Measurements from ENCODE around the gene ZBTB25. TPM values are rescaled to one million over a fixed set of nuclear protein-coding genes. Genes with fewer than 3 reads are reported as not detected.

ZBTB25 gene
- total and polyA plus RNA-seq, 10 donors = 5.0 to 27.5 (median 17.6) TPM

DNA sequence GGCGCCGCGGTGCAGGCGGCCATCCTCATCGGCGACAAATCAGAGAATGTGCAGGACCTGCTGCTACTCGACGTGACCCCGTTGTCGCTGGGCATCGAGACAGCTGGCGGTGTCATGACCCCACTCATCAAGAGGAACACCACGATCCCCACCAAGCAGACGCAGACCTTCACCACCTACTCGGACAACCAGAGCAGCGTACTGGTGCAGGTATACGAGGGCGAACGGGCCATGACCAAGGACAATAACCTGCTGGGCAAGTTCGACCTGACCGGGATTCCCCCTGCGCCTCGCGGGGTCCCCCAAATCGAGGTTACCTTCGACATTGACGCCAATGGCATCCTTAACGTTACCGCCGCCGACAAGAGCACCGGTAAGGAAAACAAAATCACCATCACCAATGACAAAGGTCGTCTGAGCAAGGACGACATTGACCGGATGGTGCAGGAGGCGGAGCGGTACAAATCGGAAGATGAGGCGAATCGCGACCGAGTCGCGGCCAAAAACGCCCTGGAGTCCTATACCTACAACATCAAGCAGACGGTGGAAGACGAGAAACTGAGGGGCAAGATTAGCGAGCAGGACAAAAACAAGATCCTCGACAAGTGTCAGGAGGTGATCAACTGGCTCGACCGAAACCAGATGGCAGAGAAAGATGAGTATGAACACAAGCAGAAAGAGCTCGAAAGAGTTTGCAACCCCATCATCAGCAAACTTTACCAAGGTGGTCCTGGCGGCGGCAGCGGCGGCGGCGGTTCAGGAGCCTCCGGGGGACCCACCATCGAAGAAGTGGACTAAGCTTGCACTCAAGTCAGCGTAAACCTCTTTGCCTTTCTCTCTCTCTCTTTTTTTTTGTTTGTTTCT lies 38.6 kb upstream of the ZBTB25 start:
- Histone ChIP-seq H3K27me3 (replicated peaks in 1 of 7) (peaks cover 0 to 35% (median 13%) of the 10 kb centered on the region in 7 donors), H3K9me3 (peaks cover 0 to 14% (median 7%) of the 10 kb centered on the region in 8 donors), H3K4me1 (peaks cover 6 to 42% (median 28%) of the 10 kb centered on the region in 6 donors), H3K4me3 (peak overlapping the region; percentile 13 to 89 (median 68)), H3K27ac (peak overlapping the region in 1 of 8 donors; percentile 84), H3K36me3 (no peaks in the 10 kb centered on the region)
- TF ChIP-seq, protein P1, sequence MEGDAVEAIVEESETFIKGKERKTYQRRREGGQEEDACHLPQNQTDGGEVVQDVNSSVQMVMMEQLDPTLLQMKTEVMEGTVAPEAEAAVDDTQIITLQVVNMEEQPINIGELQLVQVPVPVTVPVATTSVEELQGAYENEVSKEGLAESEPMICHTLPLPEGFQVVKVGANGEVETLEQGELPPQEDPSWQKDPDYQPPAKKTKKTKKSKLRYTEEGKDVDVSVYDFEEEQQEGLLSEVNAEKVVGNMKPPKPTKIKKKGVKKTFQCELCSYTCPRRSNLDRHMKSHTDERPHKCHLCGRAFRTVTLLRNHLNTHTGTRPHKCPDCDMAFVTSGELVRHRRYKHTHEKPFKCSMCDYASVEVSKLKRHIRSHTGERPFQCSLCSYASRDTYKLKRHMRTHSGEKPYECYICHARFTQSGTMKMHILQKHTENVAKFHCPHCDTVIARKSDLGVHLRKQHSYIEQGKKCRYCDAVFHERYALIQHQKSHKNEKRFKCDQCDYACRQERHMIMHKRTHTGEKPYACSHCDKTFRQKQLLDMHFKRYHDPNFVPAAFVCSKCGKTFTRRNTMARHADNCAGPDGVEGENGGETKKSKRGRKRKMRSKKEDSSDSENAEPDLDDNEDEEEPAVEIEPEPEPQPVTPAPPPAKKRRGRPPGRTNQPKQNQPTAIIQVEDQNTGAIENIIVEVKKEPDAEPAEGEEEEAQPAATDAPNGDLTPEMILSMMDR (IDR thresholded peaks at IDR 0.05 in 8 of 11, conservative IDR thresholded peaks at IDR 0.05 in 3 of 11) = no peak
- TF ChIP-seq POLR2AphosphoS5 (IDR thresholded peaks at IDR 0.05) = peak in 2 of 3 donors; percentile 20 to 21
- intact Hi-C loops (cut with DNase I; ENCODE audit: low total_unique reads) = loop anchor here (10.0 kb wide), 1 partner anchor 83 kb away; no protein-coding TSS in a partner anchor
- 11 to 22% (median 11%) methylated on average over 49 to 61 of the region's 61 CpGs for WGBS, 5 donors
- DNase-seq = peak; percentile 76

DNA sequence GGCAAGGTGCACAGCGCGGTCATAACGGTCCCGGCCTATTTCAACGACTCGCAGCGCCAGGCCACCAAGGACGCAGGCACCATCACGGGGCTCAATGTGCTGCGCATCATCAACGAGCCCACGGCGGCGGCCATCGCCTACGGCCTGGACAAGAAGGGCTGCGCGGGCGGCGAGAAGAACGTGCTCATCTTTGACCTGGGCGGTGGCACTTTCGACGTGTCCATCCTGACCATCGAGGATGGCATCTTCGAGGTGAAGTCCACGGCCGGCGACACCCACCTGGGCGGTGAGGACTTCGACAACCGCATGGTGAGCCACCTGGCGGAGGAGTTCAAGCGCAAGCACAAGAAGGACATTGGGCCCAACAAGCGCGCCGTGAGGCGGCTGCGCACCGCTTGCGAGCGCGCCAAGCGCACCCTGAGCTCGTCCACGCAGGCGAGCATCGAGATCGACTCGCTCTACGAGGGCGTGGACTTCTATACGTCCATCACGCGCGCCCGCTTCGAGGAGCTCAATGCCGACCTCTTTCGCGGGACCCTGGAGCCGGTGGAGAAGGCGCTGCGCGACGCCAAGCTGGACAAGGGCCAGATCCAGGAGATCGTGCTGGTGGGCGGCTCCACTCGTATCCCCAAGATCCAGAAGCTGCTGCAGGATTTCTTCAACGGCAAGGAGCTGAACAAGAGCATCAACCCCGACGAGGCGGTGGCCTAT lies 37.8 kb upstream of the ZBTB25 start:
- no peaks in the 10 kb centered on the region for H3K36me3 ChIP-seq
- intact Hi-C loops (cut with DNase I; ENCODE audit: low total_unique reads) = loop anchor here (10.0 kb wide), 1 partner anchor 83 kb away; no protein-coding TSS in a partner anchor
- H3K27me3 ChIP-seq (replicated peaks in 1 of 7) = peaks cover 0 to 32% (median 13%) of the 10 kb centered on the region in 7 donors
- 23 to 28% (median 27%) methylated on average over 19 to 73 of the region's 73 CpGs for WGBS, 5 donors
- H3K4me1 ChIP-seq = peaks cover 6 to 42% (median 28%) of the 10 kb centered on the region in 6 donors
- peak overlapping the region in 4 of 8 donors; percentile 53 to 85 (median 80) for H3K27ac ChIP-seq
- peaks cover 0 to 14% (median 7%) of the 10 kb centered on the region in 8 donors for H3K9me3 ChIP-seq
- TF ChIP-seq POLR2AphosphoS5 (IDR thresholded peaks at IDR 0.05) (peak in 2 of 3 donors; percentile 33 to 34), POLR2A (IDR thresholded peaks at IDR 0.05) (no peak)
- DNase-seq = peak; percentile 85
- H3K4me3 ChIP-seq = peak overlapping the region in 7 of 8 donors; percentile 24 to 89 (median 73)

DNA sequence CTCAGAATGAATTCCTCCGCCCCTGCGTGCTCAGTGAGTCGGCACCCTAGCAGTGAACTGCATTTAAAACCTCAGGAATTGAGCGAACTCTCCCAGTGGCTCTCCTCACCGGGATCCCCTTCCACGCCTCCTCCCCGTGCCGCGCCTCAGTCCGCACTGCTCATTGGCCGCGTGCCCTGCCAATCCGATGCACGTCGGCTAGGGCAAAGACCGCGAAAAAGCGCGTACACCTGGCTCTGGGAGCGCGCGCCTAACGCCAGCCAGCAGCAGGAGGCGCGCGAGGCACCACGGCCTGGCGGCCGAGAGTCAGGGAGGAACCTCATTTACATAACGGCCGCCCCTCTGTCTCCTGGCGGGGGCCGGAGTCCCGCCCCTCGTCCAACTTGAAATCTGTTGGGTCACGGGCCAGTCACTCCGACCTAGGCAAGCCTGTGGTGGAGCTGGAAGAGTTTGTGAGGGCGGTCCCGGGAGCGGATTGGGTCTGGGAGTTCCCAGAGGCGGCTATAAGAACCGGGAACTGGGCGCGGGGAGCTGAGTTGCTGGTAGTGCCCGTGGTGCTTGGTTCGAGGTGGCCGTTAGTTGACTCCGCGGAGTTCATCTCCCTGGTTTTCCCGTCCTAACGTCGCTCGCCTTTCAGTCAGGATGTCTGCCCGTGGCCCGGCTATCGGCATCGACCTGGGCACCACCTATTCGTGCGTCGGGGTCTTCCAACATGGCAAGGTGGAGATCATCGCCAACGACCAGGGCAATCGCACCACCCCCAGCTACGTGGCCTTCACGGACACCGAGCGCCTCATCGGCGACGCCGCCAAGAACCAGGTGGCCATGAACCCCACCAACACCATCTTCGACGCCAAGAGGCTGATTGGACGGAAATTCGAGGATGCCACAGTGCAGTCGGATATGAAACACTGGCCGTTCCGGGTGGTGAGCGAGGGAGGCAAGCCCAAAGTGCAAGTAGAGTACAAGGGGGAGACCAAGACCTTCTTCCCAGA lies 36.9 kb upstream of the ZBTB25 start, which contains the start of gene HSPA2:
TSS of gene HSPA2 (plus strand) at position 534 of the 995 bp plus-strand sequence. CDS start at position 643, 109 bp downstream.
- intact Hi-C loops (cut with DNase I; ENCODE audit: low total_unique reads) = loop anchor here (10.0 kb wide), 1 partner anchor 84 kb away; no protein-coding TSS in a partner anchor
- Histone ChIP-seq H3K27me3 (replicated peaks in 1 of 7) (peaks cover 0 to 32% (median 13%) of the 10 kb centered on the region in 7 donors), H3K9me3 (peaks cover 0 to 14% (median 7%) of the 10 kb centered on the region in 8 donors), H3K4me3 (peak within 1 kb of the TSS; percentile 48 to 89 (median 68)), H3K27ac (peak within 1 kb of the TSS in 7 of 8 donors; percentile 65 to 85 (median 80)), H3K36me3 (no peaks in the 10 kb centered on the region), H3K4me1 (peaks cover 6 to 42% (median 28%) of the 10 kb centered on the region in 6 donors)
- WGBS, 5 donors = 9 to 18% (median 11%) methylated on average over 50 to 79 of the region's 79 CpGs
- peak; percentile 34 to 78 (median 57) for TF ChIP-seq POLR2A (IDR thresholded peaks at IDR 0.05)
- TF ChIP-seq, protein P1 (IDR thresholded peaks at IDR 0.05 in 8 of 11, conservative IDR thresholded peaks at IDR 0.05 in 3 of 11) = peak; percentile 82 to 96 (median 92)
- TF ChIP-seq POLR2AphosphoS5 (IDR thresholded peaks at IDR 0.05) = peak; percentile 93 to 97 (median 94)
- peak; percentile 99 for DNase-seq

Data from spleen (tissue), 11 donors.